H1 (cell line): ENCODE results near the gene SKAP2. TPM values are rescaled to one million over a fixed set of nuclear protein-coding genes. Genes with fewer than 3 reads are reported as not detected.

Experiments used
- CBX8 ChIP-seq: fragments of 300-800, 300-1000 bp; sonication (generic); IDR thresholded peaks from 2 replicates; pipeline ENCODE4 v1.7.1; 2016; ENCODE audit warnings: low read depth, low read length, borderline replicate concordance
- CHD7 ChIP-seq: fragments of 300-600 bp; sonication (generic); IDR thresholded peaks from 2 replicates; pipeline ENCODE4 v1.7.1; 2012; ENCODE audit warnings: low read length, moderate library complexity, mild to moderate bottlenecking, inconsistent platforms; ENCODE audit not compliant: insufficient replicate concordance
- CTBP2 ChIP-seq: IDR thresholded peaks from 2 replicates; pipeline ENCODE4 v1.7.0; 2011; ENCODE audit warnings: borderline replicate concordance, mild to moderate bottlenecking, moderate library complexity, mixed read lengths, low read length; ENCODE audit not compliant: insufficient read depth, insufficient read length
- GTF2F1 ChIP-seq: IDR thresholded peaks from 2 replicates; pipeline ENCODE4 v1.6.1; 2012; ENCODE audit warnings: low read depth, low read length, improper control_type of control experiment, borderline replicate concordance
- KDM1A ChIP-seq: fragments of 200-600, 300-600 bp; sonication (generic); IDR thresholded peaks from 2 replicates; pipeline ENCODE4 v1.7.1; 2016; ENCODE audit warnings: mild to moderate bottlenecking, low read length, borderline replicate concordance
- PHF8 ChIP-seq: fragments of 200-600 bp; sonication (generic); conservative IDR thresholded peaks from 2 replicates; pipeline ENCODE4 v1.7.1; 2012; ENCODE audit warnings: low read depth, mild to moderate bottlenecking, inconsistent platforms, low read length, moderate library complexity
- POLR2A ChIP-seq, 2 experiments: IDR thresholded peaks; 1 replicate in 1 of 2; 2 replicates in 1 of 2; pipeline ENCODE4 v1.6.1; 2011; ENCODE audit warnings: low read depth in 2 of 2, low read length in 2 of 2, mild to moderate bottlenecking in 2 of 2; ENCODE audit errors: control extremely low read depth in 1 of 2
- POU5F1 ChIP-seq: IDR thresholded peaks from 2 replicates; pipeline ENCODE4 v1.6.1; 2011; ENCODE audit warnings: low read depth, mild to moderate bottlenecking, low read length, moderate library complexity
- polyA plus RNA-seq, 7 experiments: library from polyadenylated mRNA; depleted of rRNA in 3 of 7; stranded (reverse) in 5 of 7; unstranded in 2 of 7; fragments of >200 nt in 5 of 7; fragments of 200-250 nt in 2 of 7; gene quantifications; 1 replicate in 5 of 7; 2 replicates in 1 of 7; 4 replicates in 1 of 7; pipeline versions ENCODE4 v1.2.1 to v1.2.3, GENCODE V29; 2011 to 2013; ENCODE audit warnings: missing spikeins in 2 of 7, mixed read lengths in 2 of 7
- total RNA-seq: library from RNA; stranded (reverse); fragmentation: NEBNext Ultra II Directional; extraction: Animal tissue kit (Norgen Biotek cat#: 25700); gene quantifications from 2 replicates; pipeline ENCODE4 v1.2.1, GENCODE V29; 2021
- TF ChIP-seq, protein P1 (sequence below), 3 experiments: IDR thresholded peaks; 1 replicate in 2 of 3; 2 replicates in 1 of 3; pipeline versions ENCODE4 v1.5.1 to v1.6.1; 2011; ENCODE audit warnings: low read length in 3 of 3, mild to moderate bottlenecking in 3 of 3, inconsistent platforms in 2 of 3, low read depth in 1 of 3, moderate library complexity in 1 of 3; ENCODE audit not compliant: insufficient read depth in 1 of 3; ENCODE audit errors: control extremely low read depth in 1 of 3

Gene SKAP2
- total and polyA plus RNA-seq, 2 of the 8 experiments (the other 6 are each of a cell fraction or from before 2014, with no cell fraction given) = 0.53 to 5.1 TPM

- TF ChIP-seq CHD7 (no peak), CBX8 (no peak), POLR2A (IDR thresholded peaks at IDR 0.05; ENCODE audit: control extremely low read depth in 1 of 2, low read depth in 2 of 2, low read length in 2 of 2) (no peak), POU5F1 (no peak), KDM1A (no peak), GTF2F1 (no peak), CTBP2 (no peak), PHF8 (no peak)
- TF ChIP-seq, protein P1, sequence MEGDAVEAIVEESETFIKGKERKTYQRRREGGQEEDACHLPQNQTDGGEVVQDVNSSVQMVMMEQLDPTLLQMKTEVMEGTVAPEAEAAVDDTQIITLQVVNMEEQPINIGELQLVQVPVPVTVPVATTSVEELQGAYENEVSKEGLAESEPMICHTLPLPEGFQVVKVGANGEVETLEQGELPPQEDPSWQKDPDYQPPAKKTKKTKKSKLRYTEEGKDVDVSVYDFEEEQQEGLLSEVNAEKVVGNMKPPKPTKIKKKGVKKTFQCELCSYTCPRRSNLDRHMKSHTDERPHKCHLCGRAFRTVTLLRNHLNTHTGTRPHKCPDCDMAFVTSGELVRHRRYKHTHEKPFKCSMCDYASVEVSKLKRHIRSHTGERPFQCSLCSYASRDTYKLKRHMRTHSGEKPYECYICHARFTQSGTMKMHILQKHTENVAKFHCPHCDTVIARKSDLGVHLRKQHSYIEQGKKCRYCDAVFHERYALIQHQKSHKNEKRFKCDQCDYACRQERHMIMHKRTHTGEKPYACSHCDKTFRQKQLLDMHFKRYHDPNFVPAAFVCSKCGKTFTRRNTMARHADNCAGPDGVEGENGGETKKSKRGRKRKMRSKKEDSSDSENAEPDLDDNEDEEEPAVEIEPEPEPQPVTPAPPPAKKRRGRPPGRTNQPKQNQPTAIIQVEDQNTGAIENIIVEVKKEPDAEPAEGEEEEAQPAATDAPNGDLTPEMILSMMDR (IDR thresholded peaks at IDR 0.05; ENCODE audit: control extremely low read depth in 1 of 3, insufficient read depth in 1 of 3, low read depth in 1 of 3, low read length in 3 of 3) = no peak
- TF ChIP-seq, all 59 proteins: peak for 0
These were observed 14.2 kb downstream of the SKAP2 start (continued) for GRCh38 chr7:26850193-26850651.
